ENCODE data around the gene RNF10.
"Not testable (repeated sequence)": the region's sequence is repeated elsewhere in the genome, so short reads cannot be mapped to it uniquely, and the experiment has no call there.

RNF10 gene

DNA sequence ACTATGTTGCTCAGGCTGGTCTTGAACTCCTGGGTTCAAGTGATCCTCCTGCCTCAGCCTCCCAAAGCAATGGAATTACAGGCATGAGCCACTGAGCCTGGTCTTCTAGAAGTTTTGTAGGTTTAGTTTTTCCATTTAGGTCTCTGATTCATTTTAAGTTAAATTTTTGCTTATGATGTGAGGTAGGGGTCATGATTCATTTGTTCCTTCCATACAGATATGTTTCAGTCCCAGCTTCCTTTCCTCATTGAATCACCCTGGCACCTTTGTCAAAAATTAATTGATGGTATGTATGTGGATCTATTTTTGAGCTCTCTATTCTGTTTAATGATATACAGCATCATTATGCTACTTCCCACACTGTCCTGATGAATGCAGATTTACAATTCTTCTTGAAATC is 80.7 kb downstream of the RNF10 start:
- TF ChIP-seq, protein P1, sequence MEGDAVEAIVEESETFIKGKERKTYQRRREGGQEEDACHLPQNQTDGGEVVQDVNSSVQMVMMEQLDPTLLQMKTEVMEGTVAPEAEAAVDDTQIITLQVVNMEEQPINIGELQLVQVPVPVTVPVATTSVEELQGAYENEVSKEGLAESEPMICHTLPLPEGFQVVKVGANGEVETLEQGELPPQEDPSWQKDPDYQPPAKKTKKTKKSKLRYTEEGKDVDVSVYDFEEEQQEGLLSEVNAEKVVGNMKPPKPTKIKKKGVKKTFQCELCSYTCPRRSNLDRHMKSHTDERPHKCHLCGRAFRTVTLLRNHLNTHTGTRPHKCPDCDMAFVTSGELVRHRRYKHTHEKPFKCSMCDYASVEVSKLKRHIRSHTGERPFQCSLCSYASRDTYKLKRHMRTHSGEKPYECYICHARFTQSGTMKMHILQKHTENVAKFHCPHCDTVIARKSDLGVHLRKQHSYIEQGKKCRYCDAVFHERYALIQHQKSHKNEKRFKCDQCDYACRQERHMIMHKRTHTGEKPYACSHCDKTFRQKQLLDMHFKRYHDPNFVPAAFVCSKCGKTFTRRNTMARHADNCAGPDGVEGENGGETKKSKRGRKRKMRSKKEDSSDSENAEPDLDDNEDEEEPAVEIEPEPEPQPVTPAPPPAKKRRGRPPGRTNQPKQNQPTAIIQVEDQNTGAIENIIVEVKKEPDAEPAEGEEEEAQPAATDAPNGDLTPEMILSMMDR (IDR thresholded peaks at IDR 0.05; ENCODE audit: unreplicated experiment in 3 of 3), result no peak
- no peaks in the 10 kb centered on the region for H3K9me3 Mint-ChIP-seq
- no peak overlapping the region for H3K4me3 Mint-ChIP-seq

DNA sequence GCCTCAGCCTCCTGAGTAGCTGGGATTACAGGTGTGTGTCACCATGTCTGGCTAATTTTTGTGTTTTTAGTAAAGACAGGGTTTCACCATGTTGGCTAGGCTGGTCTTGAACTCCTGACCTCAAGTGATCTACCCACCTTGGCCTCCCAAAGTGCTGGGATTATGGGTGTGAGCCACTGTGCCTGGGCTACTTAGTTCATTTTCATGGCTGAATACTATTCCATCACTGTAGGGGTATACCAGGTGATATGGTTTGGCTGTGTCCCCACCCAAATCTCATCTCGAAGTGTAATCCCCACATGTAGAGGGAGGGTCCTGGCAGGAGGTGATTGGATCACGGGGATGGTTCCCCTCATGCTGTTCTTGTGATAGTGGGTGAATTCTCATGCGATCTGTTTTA is 83.0 kb downstream of the RNF10 start:
- not testable (repeated sequence) for H3K36me3 Mint-ChIP-seq (ENCODE audit: low read depth); H3K4me1 Mint-ChIP-seq; H3K9me3 Mint-ChIP-seq; H3K27ac Mint-ChIP-seq; H3K4me3 Mint-ChIP-seq
- H3K27me3 Mint-ChIP-seq (ENCODE audit: low read depth), result peaks cover 32% of the 10 kb centered on the region

More for the DNA sequence above, 80.7 kb downstream of the RNF10 start:
- peaks cover 32% of the 10 kb centered on the region for H3K27me3 Mint-ChIP-seq (ENCODE audit: low read depth)
- H3K4me1 Mint-ChIP-seq, result peaks cover 5% of the 10 kb centered on the region
- no peak overlapping the region for H3K27ac Mint-ChIP-seq
- no peaks in the 10 kb centered on the region for H3K36me3 Mint-ChIP-seq (ENCODE audit: low read depth)

DNA sequence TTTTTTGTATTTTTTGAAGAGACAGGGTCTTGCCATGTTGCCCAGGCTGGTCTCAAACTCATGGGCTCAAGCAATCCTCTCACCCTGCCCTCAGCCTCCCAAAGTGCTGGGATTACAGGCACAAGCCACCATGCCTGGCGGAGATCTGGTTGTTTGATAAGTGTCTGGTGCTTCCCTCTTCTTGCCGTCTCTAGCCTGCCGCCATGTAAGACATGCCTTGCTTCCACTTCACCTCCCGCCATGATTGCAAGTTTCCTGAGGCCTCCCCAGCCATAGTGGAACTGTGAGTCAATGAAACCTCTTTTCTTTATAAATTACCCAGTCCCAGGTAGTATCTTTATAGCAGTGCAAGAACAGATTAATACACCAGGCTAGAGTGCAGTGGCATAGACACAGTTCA is 83.6 kb downstream of the RNF10 start:
- H3K27ac Mint-ChIP-seq; H3K9me3 Mint-ChIP-seq; H3K36me3 Mint-ChIP-seq (ENCODE audit: low read depth); H3K4me1 Mint-ChIP-seq; H3K4me3 Mint-ChIP-seq: not testable (repeated sequence)
- H3K27me3 Mint-ChIP-seq (ENCODE audit: low read depth), result peaks cover 32% of the 10 kb centered on the region

DNA sequence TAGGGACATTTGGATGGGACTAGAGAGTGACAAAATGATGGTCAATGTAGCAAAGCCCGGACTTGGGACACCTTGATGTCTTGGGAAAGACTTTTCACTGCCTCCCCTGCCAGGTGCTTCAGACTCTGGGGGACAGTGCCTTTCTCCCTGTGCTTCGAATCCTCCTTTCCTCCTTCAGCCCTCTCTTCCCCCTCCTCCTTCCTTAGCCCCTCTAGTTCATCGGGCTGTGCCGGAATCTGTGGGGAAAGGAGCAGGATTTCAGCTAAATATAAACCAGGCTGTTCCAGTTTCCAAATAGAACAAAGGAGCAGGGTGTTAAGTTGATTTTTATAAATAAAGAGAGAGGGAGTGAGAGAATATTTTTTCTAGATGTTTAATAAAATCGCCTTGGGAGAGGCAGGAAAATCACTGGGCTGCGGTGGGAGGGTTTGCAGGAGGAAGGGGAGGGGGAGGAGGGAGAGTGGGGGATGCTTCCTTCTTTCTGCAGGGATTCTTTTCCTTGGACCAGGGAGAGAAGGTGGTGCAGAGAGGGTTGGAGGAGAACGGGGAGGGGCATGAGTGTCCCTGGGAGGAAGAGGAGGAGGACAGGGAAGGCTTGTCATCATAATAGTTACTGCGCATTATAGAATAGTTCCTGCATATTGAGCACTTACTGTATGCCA is 84.9 kb downstream of the RNF10 start:
- peak overlapping the region in 1 of 3 experiments; percentile 45 for H3K4me3 Mint-ChIP-seq
- no peaks in the 10 kb centered on the region for H3K36me3 Mint-ChIP-seq (ENCODE audit: low read depth)
- TF ChIP-seq, protein P1 (IDR thresholded peaks at IDR 0.05; ENCODE audit: unreplicated experiment in 3 of 3), result no peak
- H3K9me3 Mint-ChIP-seq, result no peaks in the 10 kb centered on the region
- H3K27ac Mint-ChIP-seq, result no peak overlapping the region
- H3K4me1 Mint-ChIP-seq, result peaks cover 5% of the 10 kb centered on the region
- peaks cover 29% of the 10 kb centered on the region for H3K27me3 Mint-ChIP-seq (ENCODE audit: low read depth)

DNA sequence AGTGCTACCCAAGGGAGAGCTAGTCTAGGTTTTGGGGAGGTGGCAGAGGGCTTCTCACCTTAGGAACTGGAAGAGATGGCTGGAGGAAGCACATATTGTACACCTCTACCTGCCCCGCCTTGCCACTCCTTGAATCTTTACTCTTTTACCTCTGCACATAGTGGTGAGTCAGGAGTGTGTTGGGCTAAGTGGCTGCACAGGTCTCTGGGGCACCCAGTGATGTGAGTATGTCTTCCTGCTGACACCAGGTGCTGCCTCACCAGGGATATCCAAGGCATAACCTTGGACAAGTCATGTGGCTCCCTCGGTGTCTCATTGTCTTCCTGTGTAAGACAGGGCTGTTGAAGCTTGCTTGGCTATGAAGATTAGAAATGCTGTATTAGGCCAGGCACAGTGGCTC is 86.5 kb downstream of the RNF10 start:
- peaks cover 21% of the 10 kb centered on the region for H3K27me3 Mint-ChIP-seq (ENCODE audit: low read depth)
- peaks cover 5% of the 10 kb centered on the region for H3K4me1 Mint-ChIP-seq
- TF ChIP-seq, protein P1 (IDR thresholded peaks at IDR 0.05; ENCODE audit: unreplicated experiment in 3 of 3), result no peak
- H3K9me3 Mint-ChIP-seq, result no peaks in the 10 kb centered on the region
- no peak overlapping the region for H3K4me3 Mint-ChIP-seq
- no peak overlapping the region for H3K27ac Mint-ChIP-seq
- H3K36me3 Mint-ChIP-seq (ENCODE audit: low read depth), result no peaks in the 10 kb centered on the region

DNA sequence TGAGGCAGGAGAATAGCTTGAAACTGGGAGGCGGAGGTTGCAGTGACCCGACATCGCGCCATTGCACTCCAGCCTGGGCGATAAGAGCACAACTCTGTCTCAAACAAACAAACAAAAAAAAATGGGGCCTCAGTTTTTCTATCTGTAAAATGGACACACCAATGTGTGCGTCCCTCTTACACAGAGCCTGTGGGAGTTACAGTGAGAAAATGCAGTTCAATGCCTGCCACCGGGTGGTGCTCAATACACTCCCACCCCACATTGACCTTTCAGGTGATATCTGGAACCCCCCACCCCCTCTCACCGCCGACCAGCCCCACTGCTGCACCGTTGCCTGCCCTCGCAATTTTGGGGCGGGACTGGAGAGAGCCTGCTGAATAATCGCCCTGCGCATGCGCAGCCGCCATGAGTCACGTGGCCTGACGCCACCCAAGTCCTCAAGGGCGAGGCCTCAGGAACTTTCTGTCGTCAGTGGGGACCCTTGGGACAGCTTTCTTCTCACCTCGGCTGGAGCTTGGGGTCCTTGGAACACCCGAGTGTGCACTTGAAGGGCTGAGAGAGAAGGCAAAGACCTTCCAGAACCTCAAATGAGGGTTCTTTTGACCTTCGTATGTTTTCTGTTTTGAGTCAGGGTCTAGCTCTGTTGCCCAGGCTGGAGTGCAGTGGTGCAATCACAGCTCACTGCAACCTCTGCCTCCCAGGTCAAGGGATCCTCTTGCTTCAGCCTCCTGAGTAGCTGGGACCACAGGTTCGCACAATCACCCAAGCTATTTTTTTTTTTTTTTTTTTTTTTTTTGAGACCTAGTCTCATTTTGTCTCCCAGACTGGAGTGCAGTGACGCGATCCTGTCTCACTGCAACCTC is 91.6 kb downstream of the RNF10 start:
- Mint-ChIP-seq H3K27ac (no peak overlapping the region), H3K4me1 (no peaks in the 10 kb centered on the region), H3K4me3 (no peak overlapping the region), H3K9me3 (no peaks in the 10 kb centered on the region), H3K27me3 (ENCODE audit: low read depth) (peaks cover 21% of the 10 kb centered on the region), H3K36me3 (ENCODE audit: low read depth) (no peaks in the 10 kb centered on the region)
- TF ChIP-seq, protein P1 (IDR thresholded peaks at IDR 0.05; ENCODE audit: unreplicated experiment in 3 of 3), result no peak

Data from nephron (organoid).